GM21367 (cell line): ENCODE data around the gene ZFYVE27.
"Not testable (repeated sequence)": the region's sequence is repeated elsewhere in the genome, so short reads cannot be mapped to it uniquely, and the experiment has no call there.

Experiments
- ATAC-seq: cut with Tn5 transposase; IDR thresholded peaks from one replicate; pipeline ENCODE4 v1.9.1; 2021; ENCODE audit not compliant: unreplicated experiment

Gene ZFYVE27

DNA sequence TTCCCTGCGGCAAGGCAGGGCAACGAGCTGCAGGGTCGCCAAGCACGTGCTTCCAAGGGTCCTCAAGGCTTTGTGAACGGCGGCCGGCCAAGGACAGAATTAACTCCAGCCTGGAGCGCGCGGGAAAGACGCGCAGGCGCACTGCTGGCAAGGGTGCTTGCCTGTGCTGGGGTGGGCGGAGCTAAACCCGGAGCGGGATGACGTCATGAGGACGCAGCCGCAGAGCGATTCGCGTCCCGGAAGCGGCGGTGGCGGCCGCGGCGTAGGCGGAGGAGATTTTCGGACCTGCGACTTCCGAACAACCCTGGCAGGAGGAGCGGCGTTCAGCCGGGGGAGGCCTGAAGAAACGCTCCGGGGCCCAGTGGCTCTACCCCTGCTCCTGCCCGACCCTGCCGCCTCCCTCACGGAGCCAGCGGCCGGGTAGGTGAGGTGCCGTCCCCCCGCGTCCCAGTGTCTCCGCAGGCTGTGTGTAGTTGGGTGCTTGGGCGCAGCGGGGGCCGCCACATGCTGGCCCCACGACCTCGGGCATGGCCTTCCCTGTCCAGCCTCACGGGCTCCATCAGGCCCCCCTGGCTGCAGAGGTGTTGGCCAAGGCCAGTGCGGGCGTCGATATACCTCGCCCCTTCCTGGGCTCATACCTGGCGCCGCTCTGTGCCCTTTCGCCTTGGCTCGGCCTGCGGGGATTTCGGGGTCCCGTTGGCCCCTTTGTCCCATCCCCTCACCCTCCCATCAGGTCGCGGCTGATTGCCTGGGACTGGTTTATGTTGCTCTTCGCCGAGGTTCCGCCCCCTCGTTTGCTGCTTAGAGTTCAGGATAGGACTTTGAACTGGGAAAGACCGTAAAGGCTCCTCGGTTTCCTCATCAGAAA lies at the start of gene ZFYVE27:
TSS of gene ZFYVE27 (plus strand) at position 227 of the 868 bp plus-strand sequence. CDS start 1,350 bp downstream, outside the sequence.
- ATAC-seq: peak; percentile 71

DNA sequence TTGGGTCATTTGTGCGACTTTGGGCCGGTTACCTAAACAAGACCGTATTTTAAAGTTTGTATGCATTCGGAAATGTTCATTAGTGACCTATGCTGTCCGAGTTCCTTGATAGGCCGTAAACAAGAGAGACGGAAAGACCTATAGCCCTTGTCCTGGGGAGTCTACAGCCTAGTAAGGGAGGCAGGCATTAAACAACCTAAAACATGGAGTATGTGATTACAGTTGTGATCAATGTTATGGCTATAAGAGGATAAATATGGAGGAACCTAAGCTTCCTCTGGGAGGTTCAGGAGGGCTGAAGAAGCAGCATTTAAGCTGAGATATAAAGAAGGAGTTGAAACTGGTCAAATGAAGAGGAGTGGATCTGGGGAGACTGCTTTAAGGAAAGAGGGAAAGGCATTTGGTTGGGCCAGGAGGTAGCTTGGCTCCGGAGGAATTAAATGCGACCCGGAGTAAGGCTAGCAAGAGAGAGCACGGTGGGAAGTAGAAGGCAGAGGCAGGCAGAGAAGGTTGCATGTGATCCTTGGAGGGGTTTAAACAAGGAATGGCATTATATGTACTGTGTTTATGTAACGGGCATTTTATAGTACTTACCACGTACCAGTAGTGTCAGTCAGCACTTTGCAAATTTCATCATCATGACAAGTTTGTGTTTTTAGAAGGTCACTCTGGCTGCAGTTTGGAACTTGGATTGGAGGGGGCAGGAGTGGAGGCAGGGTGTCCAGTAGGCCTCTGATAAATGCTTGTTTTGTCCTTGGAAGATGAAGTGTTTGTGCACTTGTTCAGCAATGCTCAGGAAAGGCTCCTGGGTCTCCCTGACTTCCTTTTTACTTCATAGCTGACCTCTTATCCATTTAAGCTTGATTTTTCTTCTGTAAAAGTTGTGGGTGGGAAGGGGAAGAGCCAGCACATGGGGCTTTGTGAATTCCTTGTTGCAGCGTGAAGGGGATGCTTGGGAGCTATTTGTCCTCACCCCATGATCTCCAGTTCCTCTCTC lies 48.8 kb upstream of the ZFYVE27 start:
- ATAC-seq: no peak

- ATAC-seq: no peak
Measured at GRCh38 chr10:97689559-97690020, 47.3 kb upstream of the ZFYVE27 start.

- ATAC-seq: no peak
Measured at GRCh38 chr10:97690133-97690532, 46.8 kb upstream of the ZFYVE27 start.

DNA sequence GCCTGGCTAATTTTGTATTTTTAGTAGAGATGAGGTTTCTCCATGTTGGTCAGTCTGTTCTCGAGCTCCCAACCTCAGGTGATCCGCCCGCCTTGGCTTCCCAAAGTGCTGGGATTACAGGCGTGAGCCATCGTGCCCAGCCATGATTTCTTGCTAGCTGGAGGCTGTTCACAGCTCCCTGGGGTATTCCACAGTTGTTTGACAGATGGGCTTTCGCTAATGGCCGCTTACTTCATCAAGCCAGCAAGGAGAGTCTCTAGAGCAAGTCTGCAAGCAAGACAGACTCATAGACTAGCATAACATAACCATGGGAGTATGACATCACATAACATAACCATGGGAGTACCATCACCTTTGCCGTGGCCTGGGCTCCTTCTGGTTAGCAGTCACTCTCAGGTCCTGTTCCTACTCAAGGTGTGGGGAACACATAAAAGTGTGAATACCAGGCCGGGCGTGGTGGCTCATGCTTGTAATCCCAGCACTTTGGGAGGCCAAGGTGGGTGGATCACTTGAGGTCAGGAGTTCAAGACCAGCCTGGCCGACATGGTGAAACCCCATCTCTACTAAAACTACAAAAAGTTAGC lies 38.8 kb upstream of the ZFYVE27 start:
- not testable (repeated sequence) for ATAC-seq

DNA sequence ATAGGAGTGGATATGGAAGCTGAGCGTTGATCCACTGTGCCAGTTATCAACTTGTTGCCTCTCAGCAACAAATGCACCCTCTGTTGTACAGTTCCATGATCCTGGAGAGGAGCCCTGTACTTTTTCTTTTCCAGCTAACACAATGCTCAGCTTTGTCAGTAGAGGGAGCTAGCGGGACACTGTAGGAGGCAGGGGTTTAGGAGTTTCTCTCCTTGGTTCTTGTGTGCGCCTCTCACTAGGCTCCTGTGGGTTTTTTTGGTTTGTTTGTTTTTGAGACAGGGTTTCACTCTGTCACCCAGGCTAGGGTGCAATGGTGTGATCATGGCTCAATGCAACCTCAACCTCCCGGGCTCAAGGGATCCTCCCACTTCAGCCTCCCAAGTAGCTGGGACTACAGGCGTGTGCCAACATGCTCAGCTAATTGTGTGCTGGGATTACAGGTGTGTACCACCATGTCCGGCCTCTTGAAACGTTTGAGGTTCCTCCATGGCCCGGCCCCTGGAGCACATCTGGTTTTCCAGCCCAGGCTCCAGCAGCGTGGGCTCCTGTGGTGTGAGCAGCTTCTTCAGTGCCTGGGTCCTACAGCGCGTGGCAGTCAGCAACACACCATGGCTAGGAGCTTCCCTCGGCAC lies 35.4 kb upstream of the ZFYVE27 start:
- ATAC-seq: no peak

GRCh38 chr10:97703398-97704067 lies 33.4 kb upstream of the ZFYVE27 start:
- ATAC-seq: no peak

- ATAC-seq: no peak
Measured at GRCh38 chr10:97704341-97704740, 32.6 kb upstream of the ZFYVE27 start.

DNA sequence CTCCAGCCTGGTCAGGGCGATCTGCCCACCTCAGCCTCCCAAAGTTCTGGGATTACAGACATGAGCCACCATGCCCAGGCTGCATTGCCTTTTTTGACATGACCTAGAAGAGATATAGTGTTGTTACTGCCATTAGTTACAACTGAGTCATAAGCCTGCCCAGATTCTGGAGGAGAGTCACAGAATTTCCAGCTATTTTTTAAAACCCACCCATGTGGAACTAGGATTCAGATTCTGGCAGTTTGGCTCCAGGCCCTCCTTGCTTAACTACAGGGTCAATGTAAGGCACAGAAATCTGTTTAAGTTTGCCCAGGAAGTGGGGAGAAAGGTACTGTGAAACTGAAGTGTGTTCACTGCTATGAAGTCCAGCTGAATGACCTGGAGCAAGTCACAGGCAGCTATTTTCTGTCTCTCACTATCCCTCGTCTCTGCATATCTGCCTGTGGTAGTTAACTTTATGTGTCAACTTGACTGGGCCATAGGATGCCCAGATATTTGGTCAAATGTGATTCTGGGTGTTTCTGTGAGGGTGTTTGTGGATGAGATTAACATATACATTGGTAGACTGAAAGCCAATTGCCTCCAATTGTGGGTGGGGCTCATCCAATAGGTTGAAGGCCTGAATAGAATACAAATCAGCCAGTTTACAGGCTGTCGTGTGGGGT lies 31.8 kb upstream of the ZFYVE27 start:
- ATAC-seq: no peak

GRCh38 chr10:97707134-97707861 lies 29.6 kb upstream of the ZFYVE27 start:
- no peak for ATAC-seq

- no peak for ATAC-seq
Measured at GRCh38 chr10:97708167-97708566, 28.8 kb upstream of the ZFYVE27 start.

DNA sequence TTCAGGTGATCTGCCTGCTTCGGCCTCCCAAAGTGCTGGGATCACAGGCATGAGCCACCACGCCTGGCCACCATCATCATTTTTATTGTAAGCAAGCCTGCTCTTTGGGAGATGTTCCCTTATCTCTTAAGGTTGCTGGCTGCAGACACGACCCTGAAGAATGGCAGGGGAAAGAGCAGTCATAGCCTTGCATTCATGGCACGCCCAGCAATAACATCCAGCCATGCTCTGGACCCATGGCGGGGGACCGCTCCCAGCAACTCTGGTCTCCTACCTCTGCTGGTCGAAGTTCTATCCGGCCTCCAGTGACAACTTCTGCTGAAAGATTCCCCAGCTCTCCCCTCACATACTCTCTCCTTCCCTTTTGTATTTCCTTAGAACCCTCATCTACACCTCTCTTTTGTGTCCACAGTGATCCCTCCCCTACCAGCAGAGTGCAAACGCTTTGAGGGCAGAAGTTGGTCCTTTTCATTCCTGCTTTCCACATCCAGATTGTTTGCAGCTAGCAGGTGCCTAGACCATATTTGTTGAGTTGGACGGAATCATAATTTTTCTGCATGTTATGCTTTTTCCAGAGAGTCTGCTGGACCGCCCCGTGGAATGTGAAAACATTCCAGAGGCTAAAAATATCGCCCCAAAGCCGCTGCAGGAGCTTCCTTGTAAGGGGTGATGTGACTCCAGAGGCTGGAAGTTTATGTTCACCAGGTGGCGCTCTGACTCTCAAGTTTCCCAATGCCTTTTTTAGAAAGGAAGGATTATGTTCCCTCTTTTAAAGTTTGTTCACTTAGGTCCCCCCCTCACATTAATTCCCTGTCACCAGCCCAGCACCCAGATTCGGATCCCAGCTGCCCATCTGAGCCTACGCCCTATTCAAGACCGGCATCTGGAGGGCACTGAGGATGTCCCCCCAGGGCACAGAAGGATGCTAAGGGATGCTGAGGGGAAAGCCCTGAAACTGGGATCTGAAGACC lies 27.7 kb upstream of the ZFYVE27 start:
- no peak for ATAC-seq

DNA sequence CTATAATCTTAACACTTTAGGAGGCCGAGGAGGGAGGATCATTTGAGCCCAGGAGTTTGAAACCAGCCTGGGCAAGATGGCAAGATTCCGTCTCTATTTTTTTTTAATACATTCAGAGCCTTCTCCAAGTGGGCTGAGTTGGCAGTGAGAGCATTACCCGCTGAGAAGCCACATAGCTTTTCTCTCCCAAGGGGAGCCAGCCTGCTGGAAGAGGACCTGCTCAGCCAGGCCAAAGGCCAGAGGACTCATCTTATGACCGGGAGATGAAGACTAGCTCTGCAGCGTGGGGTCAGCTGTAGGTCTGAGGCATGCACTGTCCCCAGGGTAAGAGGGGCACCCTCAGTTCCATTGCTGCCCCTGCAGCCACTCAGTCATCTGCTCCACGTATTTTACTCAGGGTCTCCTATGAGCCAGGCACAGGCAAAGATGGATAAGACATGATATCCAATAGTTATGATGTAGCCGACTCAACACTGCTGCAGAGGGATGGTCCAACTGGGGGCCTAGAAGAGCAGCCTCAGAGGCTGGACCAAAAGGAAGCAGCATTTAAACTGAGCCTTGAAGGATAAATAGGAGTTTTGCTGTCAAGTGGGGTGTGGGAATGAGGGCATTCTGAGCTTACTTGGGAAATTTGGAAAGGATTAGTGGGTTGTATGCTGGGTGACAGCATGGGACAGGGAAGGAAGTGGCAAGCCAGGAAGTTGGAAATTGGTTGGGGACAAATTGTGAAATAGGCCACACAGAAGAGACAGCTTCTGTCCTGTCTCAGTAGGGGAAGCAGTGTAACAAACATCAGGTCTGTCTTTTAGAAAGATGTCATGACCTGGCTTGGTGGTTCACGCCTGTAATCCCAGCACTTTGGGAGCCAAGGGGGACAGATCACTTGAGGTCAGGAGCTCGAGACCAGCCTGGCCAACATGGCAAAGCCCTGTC lies 25.0 kb upstream of the ZFYVE27 start:
- ATAC-seq: no peak

DNA sequence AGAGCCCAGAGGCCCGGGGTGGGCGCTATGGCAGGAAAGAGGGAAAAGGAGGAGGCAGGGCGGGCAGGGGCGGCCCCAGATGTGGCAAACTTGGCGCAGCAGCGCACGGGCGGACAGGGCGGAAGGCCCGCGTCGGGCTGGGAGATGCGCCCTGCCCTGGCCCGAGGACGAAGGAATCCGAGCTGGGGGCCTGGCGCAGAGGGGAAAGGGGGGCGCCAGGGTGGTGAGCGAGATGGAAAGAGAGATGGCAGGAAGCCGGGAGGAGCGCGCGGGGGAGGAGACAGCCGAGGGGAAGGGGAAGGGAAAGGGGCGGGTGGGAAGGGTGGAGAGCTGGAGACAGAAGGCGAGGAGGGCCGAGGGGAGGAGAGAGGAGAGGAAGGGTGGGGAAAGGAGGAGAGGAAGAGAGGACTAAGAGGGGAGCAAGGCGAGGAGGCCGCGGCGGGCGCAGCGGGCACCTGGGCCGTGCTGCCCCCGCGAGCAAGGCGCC lies 23.5 kb upstream of the ZFYVE27 start, which contains the start of gene MARVELD1:
TSS of gene MARVELD1 (plus strand) at position 392 of the 487 bp plus-strand sequence. CDS start 147 bp downstream, outside the sequence.
- peak; percentile 18 for ATAC-seq

- peak; percentile 84 for ATAC-seq
Measured at GRCh38 chr10:97713826-97714400, 23.0 kb upstream of the ZFYVE27 start.
